ENCODE results near the gene F9.

The F9 gene

DNA sequence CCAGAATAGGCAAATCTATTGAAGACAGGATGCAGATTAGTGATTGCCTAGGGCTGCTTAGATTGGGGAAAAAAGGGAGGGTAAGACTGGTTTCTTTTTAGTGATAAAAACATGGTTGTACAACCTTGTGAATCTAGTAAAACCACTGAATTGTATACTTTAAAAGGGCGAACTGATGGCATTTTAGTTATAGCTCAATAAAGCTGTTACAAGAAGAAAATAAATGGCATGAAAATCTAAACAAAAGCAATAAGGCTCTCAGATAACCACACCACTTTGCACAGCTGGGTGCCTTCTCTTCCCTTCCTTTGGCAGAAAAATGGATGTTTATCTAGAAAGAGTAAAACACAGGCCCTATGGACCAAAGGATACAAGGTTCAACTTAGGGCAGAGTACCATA is 69.6 kb downstream of the F9 start:
- no peak for DNase-seq (ENCODE audit: low read depth, low spot score)

Data from activated CD4-positive, CD25-positive, alpha-beta regulatory T cell treated with anti-CD3 and anti-CD28 coated beads, Interleukin-2, amount 50 U/mL, for 16 hours (primary cell).